ENCODE data around the gene KRTAP10-1. TPM values are rescaled to one million over a fixed set of nuclear protein-coding genes. Genes with fewer than 3 reads are reported as not detected.
"Not testable (repeated sequence)": the region's sequence is repeated elsewhere in the genome, so short reads cannot be mapped to it uniquely, and the experiment has no call there.

The KRTAP10-1 gene
- total RNA-seq, 2 donors from 2014 or later, result not detected

- intact Hi-C loops (cut with DNase I), result no loop called here
- DNase-seq (ENCODE audit: low spot score), result no peak
These were observed 30.5 kb downstream of the KRTAP10-1 start for GRCh38 chr21:44509539-44509938.

- intact Hi-C loops (cut with DNase I), result no loop called here
- no peak for DNase-seq (ENCODE audit: low spot score)
These were observed 31.1 kb downstream of the KRTAP10-1 start for GRCh38 chr21:44508711-44509445.

DNA sequence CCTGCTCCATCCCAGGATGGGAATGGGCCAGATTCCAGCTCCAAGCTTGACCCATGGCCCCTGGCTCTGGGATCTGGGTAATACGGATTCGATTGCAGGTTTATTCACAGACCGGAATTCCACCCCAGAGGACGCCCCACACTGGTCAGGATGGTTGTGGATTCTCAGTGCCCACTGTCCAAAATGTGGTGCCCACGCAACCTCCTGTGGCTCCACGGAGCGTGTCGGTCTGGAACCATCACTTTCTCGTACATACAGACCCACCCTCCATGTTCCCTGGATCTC lies 31.6 kb downstream of the KRTAP10-1 start:
- intact Hi-C loops (cut with DNase I), result no loop called here
- DNase-seq (ENCODE audit: low spot score), result no peak

DNA sequence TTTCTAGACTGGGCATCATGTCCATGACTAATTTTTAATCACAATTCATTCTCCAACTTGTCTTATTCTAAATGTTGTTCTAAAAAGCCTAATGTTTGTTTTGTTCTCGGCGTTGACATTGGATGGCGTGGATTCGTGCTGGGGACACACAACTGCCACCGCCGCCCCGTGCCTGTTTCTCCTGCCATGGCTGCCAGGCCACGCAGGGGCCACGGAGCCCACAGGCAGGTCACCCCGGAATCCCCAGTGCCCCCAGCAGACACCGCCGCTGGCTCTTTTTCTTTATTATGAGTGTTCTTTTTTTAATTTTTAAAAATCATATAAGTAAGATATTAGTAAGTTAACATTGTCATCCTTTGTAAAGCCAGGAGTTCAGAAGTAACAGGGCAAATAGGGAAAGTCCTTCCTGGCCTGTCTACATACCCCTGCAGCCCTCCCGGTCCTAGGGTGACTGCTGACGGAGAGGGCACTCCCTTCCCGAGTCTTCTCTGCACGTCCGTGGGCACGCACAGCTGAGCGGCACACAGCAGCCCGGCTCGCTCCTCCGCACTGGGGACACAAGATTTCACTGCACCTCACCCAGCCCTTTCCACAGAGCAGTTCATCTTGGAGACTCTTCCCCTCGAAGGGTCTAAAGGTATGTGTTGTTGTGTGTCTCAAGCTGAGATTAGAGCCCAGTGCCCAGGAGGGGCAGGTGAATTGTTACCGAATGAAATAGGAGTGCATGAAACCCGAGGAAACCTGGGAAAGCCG lies 32.1 kb downstream of the KRTAP10-1 start:
- no peak for DNase-seq (ENCODE audit: low spot score)
- intact Hi-C loops (cut with DNase I), result no loop called here

DNA sequence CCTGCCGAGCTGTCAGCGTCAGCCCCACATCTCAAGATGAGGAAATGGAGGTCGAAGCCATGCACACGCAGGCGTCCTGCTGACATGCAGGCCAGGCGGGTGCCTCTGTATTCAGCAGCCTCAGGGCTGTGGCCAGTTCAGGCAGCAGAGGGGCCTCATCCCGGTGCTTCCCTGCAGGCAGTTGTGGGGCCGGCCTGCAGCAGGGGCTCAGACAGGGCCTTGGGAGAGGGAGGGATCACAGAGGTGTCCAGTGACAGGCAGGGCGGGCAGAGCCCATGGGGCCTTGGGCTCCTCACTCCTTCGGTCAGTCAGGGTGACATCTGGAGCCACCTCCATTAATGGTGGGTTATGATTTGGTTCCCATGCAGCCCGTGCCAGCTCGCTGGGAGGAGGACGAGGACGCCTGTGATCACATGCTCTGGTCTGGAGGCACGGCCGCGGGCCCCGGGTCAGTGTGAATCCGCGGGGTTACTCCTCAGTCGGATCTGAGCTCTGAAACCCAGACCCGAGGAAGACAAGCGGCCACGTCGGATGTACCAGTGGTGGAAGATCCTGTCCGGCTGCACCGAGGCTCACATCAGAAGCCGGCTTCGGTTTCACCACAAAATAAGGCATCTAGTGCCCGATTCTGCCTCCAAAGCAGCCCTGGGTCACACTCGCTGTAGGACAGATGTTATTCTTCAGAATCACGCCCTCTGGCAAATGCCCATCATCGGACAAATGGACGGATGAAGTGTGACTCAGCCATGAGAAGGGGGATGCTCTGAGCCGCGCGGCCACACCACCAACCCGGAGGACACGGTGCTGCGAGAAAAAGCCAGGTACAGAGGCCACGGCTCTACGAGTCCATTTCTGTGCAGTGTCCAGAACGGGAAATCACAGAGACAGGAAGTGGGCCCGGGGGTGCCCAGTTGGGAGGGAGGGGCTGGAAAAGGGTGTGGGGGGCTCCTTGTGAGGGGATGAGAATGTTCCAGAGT lies 33.4 kb downstream of the KRTAP10-1 start:
- intact Hi-C loops (cut with DNase I), result no loop called here
- no peak for DNase-seq (ENCODE audit: low spot score)

DNA sequence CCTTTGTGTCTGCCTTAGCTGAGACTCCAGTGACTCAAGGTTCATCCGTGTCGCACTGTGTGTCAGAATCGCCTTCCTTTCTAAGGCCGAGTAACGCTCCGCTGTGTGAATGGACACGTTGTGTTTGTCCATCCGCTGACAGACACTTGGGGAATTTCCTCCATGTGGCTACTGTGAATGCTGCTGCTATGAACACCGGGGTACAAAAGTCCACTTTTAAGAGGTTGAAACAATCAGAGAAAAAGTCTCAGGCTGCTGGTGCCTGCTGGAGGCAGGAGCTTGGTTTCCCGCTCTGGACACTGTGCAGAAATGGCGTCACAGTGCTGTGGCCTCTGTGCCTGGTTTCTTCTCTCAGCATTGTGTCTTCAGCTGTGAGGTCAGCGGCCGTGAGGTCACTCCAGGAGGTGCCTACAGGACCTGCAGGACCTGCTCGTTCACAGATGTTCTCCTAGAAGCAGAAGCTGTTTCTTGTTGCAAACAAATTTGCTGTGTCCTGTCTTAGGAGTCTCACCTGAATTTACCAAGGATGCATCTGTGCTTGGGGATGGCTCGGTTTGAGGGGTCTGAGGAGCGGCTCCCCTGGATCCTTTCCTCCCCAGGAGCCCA lies 34.2 kb downstream of the KRTAP10-1 start:
- intact Hi-C loops (cut with DNase I), result no loop called here
- no peak for DNase-seq (ENCODE audit: low spot score)

- intact Hi-C loops (cut with DNase I), result loop anchor here in 1 of 2 donors (1.0 to 5.0 kb wide), 2 partner anchors 25 to 1303 kb away; no protein-coding TSS in a partner anchor
These were observed 36.0 kb downstream of the KRTAP10-1 start for GRCh38 chr21:44503901-44504399.

GRCh38 chr21:44503006-44503889 lies 36.7 kb downstream of the KRTAP10-1 start:
- not testable (repeated sequence) for DNase-seq (ENCODE audit: low spot score)
- intact Hi-C loops (cut with DNase I), result loop anchor here in 1 of 2 donors (5.0 kb wide), 1 partner anchor 1304 kb away; no protein-coding TSS in a partner anchor

More at GRCh38 chr21:44503901-44504399, 36.0 kb downstream of the KRTAP10-1 start:
- DNase-seq (ENCODE audit: low spot score), result no peak

- DNase-seq (ENCODE audit: low spot score), result no peak
- intact Hi-C loops (cut with DNase I), result loop anchor here in 1 of 2 donors (5.0 kb wide), 1 partner anchor 1305 kb away; no protein-coding TSS in a partner anchor
These were observed 37.6 kb downstream of the KRTAP10-1 start for GRCh38 chr21:44502171-44502958.

GRCh38 chr21:44500111-44500510 lies 39.9 kb downstream of the KRTAP10-1 start:
- DNase-seq (ENCODE audit: low spot score), result no peak
- intact Hi-C loops (cut with DNase I), result loop anchor here in 1 of 2 donors (5.0 kb wide), 1 partner anchor 1307 kb away; no protein-coding TSS in a partner anchor

DNA sequence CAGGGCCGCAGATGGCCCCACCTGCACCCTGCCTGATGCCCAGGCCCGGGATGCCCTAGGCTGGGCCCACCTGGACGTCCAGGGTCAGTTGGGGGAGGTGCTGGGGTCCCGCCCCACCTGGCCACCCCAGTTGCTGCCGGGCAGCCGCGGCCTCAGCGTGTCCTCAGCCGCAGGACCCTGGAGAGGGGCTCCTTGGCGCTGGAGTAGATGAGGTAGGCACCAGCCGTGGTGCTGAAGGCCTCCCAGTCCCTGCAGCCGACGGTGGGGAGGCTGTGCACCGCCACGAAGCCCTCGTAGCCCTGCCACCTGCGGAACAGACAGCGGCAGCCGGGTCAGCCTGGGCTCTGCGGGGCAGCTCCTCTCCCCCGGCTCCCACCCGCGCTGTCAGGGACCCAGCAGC lies 40.4 kb downstream of the KRTAP10-1 start:
- intact Hi-C loops (cut with DNase I), result loop anchor here in 1 of 2 donors (5.0 kb wide), 1 partner anchor 1308 kb away; no protein-coding TSS in a partner anchor
- no peak for DNase-seq (ENCODE audit: low spot score)

DNA sequence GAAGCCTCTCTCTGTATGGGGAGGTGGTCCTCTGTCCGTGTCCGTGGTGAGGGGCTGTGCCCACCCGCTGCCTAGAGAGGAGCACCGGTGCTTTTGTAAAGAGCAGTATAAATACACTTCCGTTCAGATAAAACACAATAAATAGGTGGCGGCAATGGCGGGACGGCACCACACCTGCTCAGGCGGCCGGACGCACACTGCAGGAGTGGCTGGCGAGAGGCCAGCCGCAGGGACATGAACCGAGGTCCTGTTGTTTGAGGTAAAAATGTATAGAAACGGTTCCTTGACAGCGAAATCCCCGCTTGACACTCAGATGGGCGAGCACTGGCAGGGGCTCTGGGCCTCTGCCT lies 40.8 kb downstream of the KRTAP10-1 start:
- no peak for DNase-seq (ENCODE audit: low spot score)
- intact Hi-C loops (cut with DNase I), result no loop called here

- DNase-seq (ENCODE audit: low spot score), result no peak
- intact Hi-C loops (cut with DNase I), result no loop called here
These were observed 41.5 kb downstream of the KRTAP10-1 start for GRCh38 chr21:44498280-44499210.

- no peak for DNase-seq (ENCODE audit: low spot score)
- intact Hi-C loops (cut with DNase I), result no loop called here
These were observed 42.3 kb downstream of the KRTAP10-1 start for GRCh38 chr21:44497703-44498126.

DNA sequence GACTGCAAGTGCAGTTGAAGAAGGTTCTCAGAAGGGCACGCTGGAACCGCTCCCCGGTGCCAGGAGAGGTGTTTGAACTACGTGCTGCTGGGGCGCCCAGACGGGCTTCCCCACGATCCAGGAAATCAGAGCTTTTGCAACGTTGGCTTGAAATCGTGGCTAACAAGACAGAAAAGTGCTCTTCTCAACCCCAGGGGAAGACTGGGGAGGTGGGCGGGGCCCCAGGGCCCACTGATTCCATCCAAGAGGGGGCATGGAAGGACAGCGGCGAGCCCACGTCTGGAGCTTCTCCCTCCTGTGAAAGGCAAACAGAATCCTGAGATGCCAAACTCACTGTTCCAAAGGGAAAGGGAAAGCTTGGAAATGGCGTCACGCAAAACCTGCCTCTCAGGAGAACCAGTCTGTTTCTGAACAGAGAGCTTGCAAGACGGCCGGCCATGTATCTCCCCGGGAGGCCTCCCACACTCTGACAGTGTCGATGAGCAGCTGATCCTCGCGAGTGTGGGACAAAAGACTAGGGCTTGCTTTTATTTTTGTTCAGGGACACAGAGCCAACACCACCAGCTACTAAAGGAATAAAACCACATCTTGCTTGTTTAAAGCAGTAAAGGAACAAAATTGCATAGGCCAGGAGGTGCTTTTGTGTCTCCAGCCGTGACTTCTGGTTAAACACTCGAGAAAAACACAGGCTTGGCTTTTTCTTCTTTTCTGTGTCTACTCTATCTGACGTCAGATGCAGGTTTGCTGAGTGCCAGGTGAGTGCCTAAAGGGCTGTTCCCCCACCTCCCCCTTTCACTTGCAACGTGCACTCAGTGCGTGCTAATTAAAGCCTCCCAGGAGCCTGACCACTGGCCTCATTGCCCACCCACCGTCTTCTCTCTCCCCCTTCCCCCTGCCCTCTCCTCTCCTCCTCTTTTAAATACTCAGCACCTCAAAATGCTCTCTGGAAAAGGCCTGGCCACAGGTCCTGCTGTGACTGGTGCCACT lies 43.1 kb downstream of the KRTAP10-1 start:
- intact Hi-C loops (cut with DNase I), result no loop called here
- DNase-seq (ENCODE audit: low spot score), result no peak
